Trophoblast cell (in vitro differentiated cells and primary cell): ENCODE data around the gene B3GALT2.
A peak's percentile ranks its signal among the peaks of the same experiment; 100 is the strongest.

ENCODE experiments used
- DNase-seq, 2 donors: peaks; one replicate each; pipeline ENCODE4 v3.0.0-alpha.2; 2016
- H2AFZ ChIP-seq: 2 replicates; pipeline ENCODE4 v1.6.1; 2013; ENCODE audit warnings: low read length, moderate library complexity, mild to moderate bottlenecking; ENCODE audit not compliant: insufficient read depth, poor library complexity
- H2AK5ac ChIP-seq: 2 replicates; pipeline ENCODE4 v1.6.1; 2013; ENCODE audit warnings: mild to moderate bottlenecking, low read length
- H2BK120ac ChIP-seq: 2 replicates; pipeline ENCODE4 v1.6.1; 2013; ENCODE audit warnings: low read length, mild to moderate bottlenecking, moderate library complexity; ENCODE audit not compliant: insufficient read depth, poor library complexity
- H2BK12ac ChIP-seq: 2 replicates; pipeline ENCODE4 v1.6.1; 2013; ENCODE audit warnings: mild to moderate bottlenecking, low read length, moderate library complexity
- H2BK5ac ChIP-seq: 2 replicates; pipeline ENCODE4 v1.6.1; 2013; ENCODE audit warnings: low read length, low read depth, moderate library complexity, mild to moderate bottlenecking; ENCODE audit not compliant: poor library complexity
- H3K14ac ChIP-seq: 2 replicates; pipeline ENCODE4 v1.6.1; 2013; ENCODE audit warnings: mild to moderate bottlenecking, low read length
- H3K18ac ChIP-seq: 2 replicates; pipeline ENCODE4 v1.6.1; 2013; ENCODE audit warnings: mild to moderate bottlenecking, low read length
- H3K23ac ChIP-seq: 2 replicates; pipeline ENCODE4 v1.6.1; 2013; ENCODE audit warnings: low read length
- H3K27ac ChIP-seq: 2 replicates; pipeline ENCODE4 v1.5.1; 2013; ENCODE audit warnings: low read depth, mild to moderate bottlenecking, inconsistent platforms, low read length, moderate library complexity
- H3K27me3 ChIP-seq: 2 replicates; pipeline ENCODE4 v1.6.1; 2013; ENCODE audit warnings: inconsistent platforms, mild to moderate bottlenecking, low read length, moderate library complexity; ENCODE audit not compliant: insufficient read depth
- H3K36me3 ChIP-seq, 2 experiments: 1 replicate in 1 of 2; 2 replicates in 1 of 2; pipeline ENCODE4 v1.6.1; 2013; ENCODE audit warnings: low read length in 2 of 2, mild to moderate bottlenecking in 2 of 2, moderate library complexity in 1 of 2; ENCODE audit not compliant: insufficient read depth in 2 of 2, control insufficient read depth in 1 of 2
- H3K4ac ChIP-seq: 2 replicates; pipeline ENCODE4 v1.6.1; 2013; ENCODE audit warnings: low read depth, mild to moderate bottlenecking, low read length, moderate library complexity
- H3K4me1 ChIP-seq, 2 experiments: 1 replicate in 1 of 2; 2 replicates in 1 of 2; pipeline ENCODE4 v1.6.1; 2013; ENCODE audit warnings: low read length in 2 of 2, mild to moderate bottlenecking in 2 of 2, moderate library complexity in 1 of 2; ENCODE audit not compliant: insufficient read depth in 2 of 2, control insufficient read depth in 1 of 2
- H3K4me2 ChIP-seq: 2 replicates; pipeline ENCODE4 v1.6.1; 2013; ENCODE audit warnings: inconsistent platforms, mild to moderate bottlenecking, low read length, moderate library complexity
- H3K4me3 ChIP-seq: 2 replicates; pipeline ENCODE4 v1.5.1; 2013; ENCODE audit warnings: mild to moderate bottlenecking, low read depth, low read length, inconsistent platforms
- H3K79me1 ChIP-seq: one replicate; pipeline ENCODE4 v1.6.1; 2013; ENCODE audit warnings: low read length
- H3K79me2 ChIP-seq: 2 replicates; pipeline ENCODE4 v1.6.1; 2013; ENCODE audit warnings: low read length, mild to moderate bottlenecking; ENCODE audit not compliant: control insufficient read depth, insufficient read depth, poor library complexity
- H3K9ac ChIP-seq: 2 replicates; pipeline ENCODE4 v1.6.1; 2013; ENCODE audit warnings: mild to moderate bottlenecking, low read length
- H3K9me3 ChIP-seq: 2 replicates; pipeline ENCODE4 v1.6.1; 2013; ENCODE audit warnings: low read depth, mild to moderate bottlenecking, control low read depth, inconsistent platforms, low read length; ENCODE audit not compliant: insufficient read depth
- H4K12ac ChIP-seq: 2 replicates; pipeline ENCODE4 v1.6.1; 2013; ENCODE audit warnings: low read depth, mild to moderate bottlenecking, low read length, moderate library complexity
- H4K8ac ChIP-seq: 2 replicates; pipeline ENCODE4 v1.6.1; 2013; ENCODE audit warnings: low read depth, mild to moderate bottlenecking, low read length, moderate library complexity
- H4K91ac ChIP-seq: one replicate; pipeline ENCODE4 v1.6.1; 2013; ENCODE audit warnings: low read depth, mild to moderate bottlenecking, low read length, moderate library complexity
- WGBS: extraction: QIAGEN DNeasy Blood & Tissue Kit; methylation state at CpG from one replicate; pipeline ENCODE4 v1.1.7; 2013; ENCODE audit warnings: missing lambda C conversion rate; ENCODE audit not compliant: insufficient read length, insufficient coverage; ENCODE audit errors: extremely low coverage; 5-methylcytosine and 5-hydroxymethylcytosine counted together

The B3GALT2 gene

GRCh38 chr1:193156117-193156821 is 30.1 kb downstream of the B3GALT2 start:
- H3K9ac ChIP-seq, result no peak overlapping the region
- no peak overlapping the region for H3K4me2 ChIP-seq
- no peak overlapping the region for H2BK5ac ChIP-seq
- H3K14ac ChIP-seq, result no peak overlapping the region
- H3K27me3 ChIP-seq, result no peaks in the 10 kb centered on the region
- no peak overlapping the region for H2BK120ac ChIP-seq
- H2AFZ ChIP-seq, result no peak overlapping the region
- no peak overlapping the region for H2AK5ac ChIP-seq
- H4K91ac ChIP-seq, result no peak overlapping the region
- H3K4ac ChIP-seq, result no peak overlapping the region
- H3K79me1 ChIP-seq, result no peaks in the 10 kb centered on the region
- no peaks in the 10 kb centered on the region for H3K79me2 ChIP-seq
- no CpG with 5 or more reads among the region's 3 CpGs for WGBS
- H4K12ac ChIP-seq, result no peak overlapping the region
- no peaks in the 10 kb centered on the region for H3K9me3 ChIP-seq
- H4K8ac ChIP-seq, result no peak overlapping the region
- H3K18ac ChIP-seq, result no peak overlapping the region
- no peak overlapping the region for H2BK12ac ChIP-seq
- H3K23ac ChIP-seq, result no peak overlapping the region
- H3K4me3 ChIP-seq, result no peak overlapping the region
- no peak overlapping the region for H3K27ac ChIP-seq
- no peak for DNase-seq
- H3K4me1 ChIP-seq, result no peaks in the 10 kb centered on the region
- H3K36me3 ChIP-seq, result peaks cover 4 to 5% of the 10 kb centered on the region in 2 experiments

- Histone ChIP-seq H4K91ac (no peak overlapping the region), H3K9ac (no peak overlapping the region), H2BK12ac (no peak overlapping the region), H3K79me1 (no peaks in the 10 kb centered on the region), H3K4me1 (no peaks in the 10 kb centered on the region), H3K23ac (no peak overlapping the region), H3K4me3 (no peak overlapping the region), H3K36me3 (peaks cover 10 to 12% of the 10 kb centered on the region in 2 experiments), H3K4me2 (no peak overlapping the region), H2BK5ac (no peak overlapping the region), H3K9me3 (no peaks in the 10 kb centered on the region), H3K27me3 (no peaks in the 10 kb centered on the region), H2AK5ac (no peak overlapping the region), H4K8ac (no peak overlapping the region), H3K14ac (no peak overlapping the region), H4K12ac (no peak overlapping the region), H2BK120ac (no peak overlapping the region), H2AFZ (no peak overlapping the region), H3K18ac (no peak overlapping the region), H3K79me2 (no peaks in the 10 kb centered on the region), H3K4ac (no peak overlapping the region), H3K27ac (no peak overlapping the region)
- no peak for DNase-seq
- no CpG with 5 or more reads among the region's 1 CpG for WGBS
Measured at GRCh38 chr1:193144999-193145398, 41.4 kb downstream of the B3GALT2 start.

- no CpG with 5 or more reads among the region's 5 CpGs for WGBS
- Histone ChIP-seq H2AK5ac (no peak overlapping the region), H3K9me3 (no peaks in the 10 kb centered on the region), H4K12ac (no peak overlapping the region), H3K9ac (no peak overlapping the region), H4K91ac (no peak overlapping the region), H2AFZ (no peak overlapping the region), H2BK120ac (no peak overlapping the region), H3K14ac (no peak overlapping the region), H3K4me1 (no peaks in the 10 kb centered on the region), H3K4me3 (no peak overlapping the region), H3K79me1 (no peaks in the 10 kb centered on the region), H3K36me3 (peaks cover 8 to 9% of the 10 kb centered on the region in 2 experiments), H4K8ac (no peak overlapping the region), H2BK5ac (no peak overlapping the region), H3K18ac (no peak overlapping the region), H3K27ac (no peak overlapping the region), H3K4ac (no peak overlapping the region), H3K79me2 (no peaks in the 10 kb centered on the region), H2BK12ac (no peak overlapping the region), H3K4me2 (no peak overlapping the region), H3K23ac (no peak overlapping the region), H3K27me3 (no peaks in the 10 kb centered on the region)
- DNase-seq, result no peak
Measured at GRCh38 chr1:193144361-193144938, 42.0 kb downstream of the B3GALT2 start.

GRCh38 chr1:193143285-193143684 is 43.1 kb downstream of the B3GALT2 start:
- Histone ChIP-seq H3K18ac (no peak overlapping the region), H3K27ac (no peak overlapping the region), H4K91ac (no peak overlapping the region), H3K9me3 (no peaks in the 10 kb centered on the region), H4K12ac (no peak overlapping the region), H3K79me2 (no peaks in the 10 kb centered on the region), H3K36me3 (peaks cover 11% of the 10 kb centered on the region in 2 experiments), H3K4me3 (no peak overlapping the region), H3K14ac (no peak overlapping the region), H3K79me1 (no peaks in the 10 kb centered on the region), H3K4me2 (no peak overlapping the region), H2BK120ac (no peak overlapping the region), H3K23ac (no peak overlapping the region), H2AK5ac (no peak overlapping the region), H2BK12ac (no peak overlapping the region), H3K4me1 (no peaks in the 10 kb centered on the region), H3K9ac (no peak overlapping the region), H4K8ac (no peak overlapping the region), H2AFZ (no peak overlapping the region), H3K27me3 (no peaks in the 10 kb centered on the region), H2BK5ac (no peak overlapping the region), H3K4ac (no peak overlapping the region)
- DNase-seq, result peak in 1 of 2 donors; percentile 39
- WGBS, result no CpG with 5 or more reads among the region's 1 CpG
